NB4 (cell line): ENCODE measurements around the gene AIG1.

ENCODE experiments used
- CTCF ChIP-seq: IDR thresholded peaks from one replicate; pipeline ENCODE4 v1.5.1; 2012; ENCODE audit warnings: low read depth, low read length
- POLR2A ChIP-seq: IDR thresholded peaks from 2 replicates; pipeline ENCODE4 v1.6.1; 2011; ENCODE audit warnings: mild to moderate bottlenecking; ENCODE audit not compliant: insufficient read length; ENCODE audit errors: extremely low read depth

GRCh38 chr6:143331362-143331761 lies 270.7 kb downstream of the AIG1 start:
- TF ChIP-seq POLR2A (no peak), CTCF (no peak)
